ENCODE results near the gene CT45A7.
"Not testable (repeated sequence)": the region's sequence is repeated elsewhere in the genome, so short reads cannot be mapped to it uniquely, and the experiment has no call there.

DNA sequence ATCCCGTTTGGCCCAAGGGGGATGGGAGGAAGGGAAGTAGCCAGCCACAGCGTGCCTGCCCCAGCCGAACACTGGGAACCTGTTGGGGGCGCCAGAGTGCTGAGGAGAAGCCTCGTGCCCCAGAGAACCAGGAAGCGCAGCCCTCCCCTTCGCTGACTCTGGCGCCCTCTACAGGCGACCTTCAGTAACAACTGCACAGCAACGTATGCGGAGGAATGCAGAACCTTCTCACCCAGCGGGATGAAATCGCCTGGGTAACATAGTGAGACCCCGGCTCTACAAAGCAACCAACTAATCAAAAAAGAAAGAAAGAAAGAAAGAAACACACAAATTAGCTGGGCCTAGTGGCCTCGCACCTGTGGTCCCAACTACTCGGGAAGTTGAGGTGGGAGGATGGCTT lies 51.7 kb downstream of the CT45A7 start, which contains the start of gene CT45A5:
- TF ChIP-seq, protein P1, sequence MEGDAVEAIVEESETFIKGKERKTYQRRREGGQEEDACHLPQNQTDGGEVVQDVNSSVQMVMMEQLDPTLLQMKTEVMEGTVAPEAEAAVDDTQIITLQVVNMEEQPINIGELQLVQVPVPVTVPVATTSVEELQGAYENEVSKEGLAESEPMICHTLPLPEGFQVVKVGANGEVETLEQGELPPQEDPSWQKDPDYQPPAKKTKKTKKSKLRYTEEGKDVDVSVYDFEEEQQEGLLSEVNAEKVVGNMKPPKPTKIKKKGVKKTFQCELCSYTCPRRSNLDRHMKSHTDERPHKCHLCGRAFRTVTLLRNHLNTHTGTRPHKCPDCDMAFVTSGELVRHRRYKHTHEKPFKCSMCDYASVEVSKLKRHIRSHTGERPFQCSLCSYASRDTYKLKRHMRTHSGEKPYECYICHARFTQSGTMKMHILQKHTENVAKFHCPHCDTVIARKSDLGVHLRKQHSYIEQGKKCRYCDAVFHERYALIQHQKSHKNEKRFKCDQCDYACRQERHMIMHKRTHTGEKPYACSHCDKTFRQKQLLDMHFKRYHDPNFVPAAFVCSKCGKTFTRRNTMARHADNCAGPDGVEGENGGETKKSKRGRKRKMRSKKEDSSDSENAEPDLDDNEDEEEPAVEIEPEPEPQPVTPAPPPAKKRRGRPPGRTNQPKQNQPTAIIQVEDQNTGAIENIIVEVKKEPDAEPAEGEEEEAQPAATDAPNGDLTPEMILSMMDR (IDR thresholded peaks at IDR 0.05): not testable (repeated sequence)
- not testable (repeated sequence) for TF ChIP-seq POLR2A (IDR thresholded peaks at IDR 0.05)

Measured in thyroid gland (tissue), 4 donors.